Measurements from ENCODE around the gene WWOX. TPM values are rescaled to one million over a fixed set of nuclear protein-coding genes. Genes with fewer than 3 reads are reported as not detected.

The WWOX gene
- total and polyA plus RNA-seq, 2 of the 4 experiments (the other 2 are of a cell fraction) = 2.7 to 5.4 TPM

- no peaks in the 10 kb centered on the region for H3K79me1 ChIP-seq (ENCODE audit: low read depth in 1 of 2, low read length in 2 of 2)
- H3K27ac ChIP-seq (ENCODE audit: insufficient read depth, low read length) = no peak overlapping the region
- H3K4ac ChIP-seq (ENCODE audit: low read depth, low read length) = no peak overlapping the region
- intact Hi-C loops (cut with micrococcal nuclease) (no loop called here), dilution Hi-C loops (cut with HindIII; ENCODE audit: low sequenced_read_pairs, unreplicated experiment) (no loop called here), in situ Hi-C loops (cut with MboI; ENCODE audit: low sequenced_read_pairs) (no loop called here)
- no peak overlapping the region for H2AK5ac ChIP-seq (ENCODE audit: low read depth, low read length)
- TF ChIP-seq RCOR1 (IDR thresholded peaks at IDR 0.05; ENCODE audit: insufficient replicate concordance, low read length) (no peak), POLR2A (IDR thresholded peaks at IDR 0.05; ENCODE audit: low read depth, low read length) (no peak), BHLHE40 (IDR thresholded peaks at IDR 0.05; ENCODE audit: low read depth, low read length) (no peak), CEBPB (IDR thresholded peaks at IDR 0.05; ENCODE audit: low read depth, low read length) (no peak), MAZ (IDR thresholded peaks at IDR 0.05; ENCODE audit: borderline replicate concordance, low read depth, low read length) (no peak), USF2 (IDR thresholded peaks at IDR 0.05; ENCODE audit: low read depth, low read length) (no peak), RFX5 (IDR thresholded peaks at IDR 0.05; ENCODE audit: low read depth, low read length) (no peak), ELK1 (IDR thresholded peaks at IDR 0.05; ENCODE audit: borderline replicate concordance, low read depth, low read length) (no peak), FOS (IDR thresholded peaks at IDR 0.05; ENCODE audit: low read depth, low read length) (no peak), CTCF (conservative IDR thresholded peaks at IDR 0.05; ENCODE audit: low read depth, low read length) (no peak)
- no peaks in the 10 kb centered on the region for H3K36me3 ChIP-seq (ENCODE audit: control insufficient read depth, insufficient read depth, low read length)
- no peak overlapping the region for H4K91ac ChIP-seq (ENCODE audit: insufficient read depth, low read depth, low read length)
- no peak overlapping the region for H3K56ac ChIP-seq (ENCODE audit: extremely low read depth, insufficient read depth, low read length)
- H4K8ac ChIP-seq (ENCODE audit: low read depth in 2 of 2, low read length in 2 of 2) = no peak overlapping the region
- no peak overlapping the region for H2BK15ac ChIP-seq (ENCODE audit: low read depth, low read length)
- H2BK5ac ChIP-seq (ENCODE audit: low read depth, low read length, poor library complexity, severe bottlenecking) = no peak overlapping the region
- H4K5ac ChIP-seq (ENCODE audit: low read depth, low read length) = no peak overlapping the region
- no peak overlapping the region for H2AK9ac ChIP-seq (replicated peaks; ENCODE audit: low read depth, low read length, poor library complexity)
- no peaks in the 10 kb centered on the region for H4K20me1 ChIP-seq (ENCODE audit: insufficient read depth, low read length)
- H2BK20ac ChIP-seq (ENCODE audit: low read depth, low read length) = no peak overlapping the region
- H2BK120ac ChIP-seq (ENCODE audit: low read depth, low read length) = no peak overlapping the region
- DNase-seq (no peak), ATAC-seq (ENCODE audit: low read depth) (no peak)
- H3K4me3 ChIP-seq (ENCODE audit: insufficient read depth, low read depth, low read length) = no peak overlapping the region
- H3K4me1 ChIP-seq (ENCODE audit: control insufficient read depth, insufficient read depth, low read length) = no peaks in the 10 kb centered on the region
- H3K9ac ChIP-seq (ENCODE audit: low read depth, low read length) = no peak overlapping the region
- H3K14ac ChIP-seq (replicated peaks; ENCODE audit: low read depth, low read length) = no peak overlapping the region
- WGBS, 2 experiments (ENCODE audit: extremely low coverage in 2 of 2, insufficient read length in 1 of 2) = 80% methylated on average over 1 of the region's 3 CpGs; no CpG with 5 or more reads in 1 of the 2 experiments
- H3K18ac ChIP-seq (ENCODE audit: low read depth, low read length) = no peak overlapping the region
- no peak overlapping the region for H2AFZ ChIP-seq (replicated peaks; ENCODE audit: low read length, poor library complexity)
- no peak overlapping the region for H3K4me2 ChIP-seq (ENCODE audit: low read depth, low read length)
- H3K9me3 ChIP-seq (ENCODE audit: control insufficient read depth, insufficient read depth, low read length) = peaks cover 12% of the 10 kb centered on the region
- no TSS peak for BruUV-seq (replicated peaks)
- POLR2A ChIA-PET (ENCODE audit: unreplicated experiment) = interaction anchor here (0.7 kb wide), 1 partner anchor 16 kb away, joined by 5 read pairs; no protein-coding TSS in a partner anchor
- H3K23ac ChIP-seq (ENCODE audit: low read depth, low read length) = no peak overlapping the region
- no peaks in the 10 kb centered on the region for H3K9me1 ChIP-seq (ENCODE audit: insufficient read depth, low read length)
- no peaks in the 10 kb centered on the region for H3K27me3 ChIP-seq (ENCODE audit: control insufficient read depth, insufficient read depth, low read length)
- CTCF ChIA-PET = no interaction called here
Observed at GRCh38 chr16:78800523-78800922, 701.1 kb downstream of the WWOX start.
